Nephron (organoid): Measurements from ENCODE around the gene USP35.

ENCODE experiments used
- H3K27ac Mint-ChIP-seq, 3 experiments: 2 replicates each; pipeline ENCODE4 v1.8.0; 2020; ENCODE audit warnings: mixed read lengths in 3 of 3, mild to moderate bottlenecking in 2 of 3, moderate library complexity in 1 of 3
- H3K27me3 Mint-ChIP-seq: 2 replicates; pipeline ENCODE4 v1.8.0; 2021; ENCODE audit warnings: low read depth, mild to moderate bottlenecking, moderate library complexity, mixed read lengths
- H3K36me3 Mint-ChIP-seq: 2 replicates; pipeline ENCODE4 v1.8.0; 2020; ENCODE audit warnings: low read depth, mixed read lengths
- H3K4me1 Mint-ChIP-seq: 2 replicates; pipeline ENCODE4 v1.8.0; 2020; ENCODE audit warnings: mixed read lengths
- H3K4me3 Mint-ChIP-seq, 3 experiments: 2 replicates each; pipeline ENCODE4 v1.8.0; 2020; ENCODE audit warnings: mild to moderate bottlenecking in 3 of 3, mixed read lengths in 3 of 3, moderate library complexity in 2 of 3
- H3K9me3 Mint-ChIP-seq: 2 replicates; pipeline ENCODE4 v1.8.0; 2020; ENCODE audit warnings: mixed read lengths
- TF ChIP-seq, protein P1 (sequence below), 3 experiments: fragments of 200-600 bp; sonication (generic); IDR thresholded peaks; one replicate each; pipeline ENCODE4 v1.5.0; 2021; ENCODE audit warnings: antibody characterized with exemption in 3 of 3; ENCODE audit not compliant: unreplicated experiment in 3 of 3

Gene USP35

DNA sequence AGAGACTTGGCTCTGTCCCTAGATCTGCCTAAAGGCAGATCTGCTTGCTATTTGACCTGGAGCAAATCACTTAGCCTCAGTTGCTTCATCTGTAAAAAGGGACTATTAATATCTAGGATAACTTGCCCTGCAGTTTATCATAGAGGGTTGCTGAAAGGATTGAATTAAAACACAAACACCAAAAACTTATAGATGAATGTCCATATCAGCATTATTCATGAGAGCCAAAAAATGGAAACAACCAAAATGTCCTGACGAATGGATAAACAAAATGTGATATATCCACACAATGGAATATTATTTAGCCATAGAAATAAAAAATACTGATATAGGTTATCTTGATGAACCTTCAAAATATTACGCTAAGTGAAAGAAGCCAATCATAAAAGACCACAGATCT, 67.2 kb downstream of the USP35 start:
- Mint-ChIP-seq H3K4me1 (peaks cover 74% of the 10 kb centered on the region), H3K27me3 (no peaks in the 10 kb centered on the region), H3K9me3 (no peaks in the 10 kb centered on the region), H3K36me3 (no peaks in the 10 kb centered on the region), H3K27ac (peak overlapping the region in 2 of 3 experiments; percentile 82 to 83), H3K4me3 (no peak overlapping the region)
- TF ChIP-seq, protein P1, sequence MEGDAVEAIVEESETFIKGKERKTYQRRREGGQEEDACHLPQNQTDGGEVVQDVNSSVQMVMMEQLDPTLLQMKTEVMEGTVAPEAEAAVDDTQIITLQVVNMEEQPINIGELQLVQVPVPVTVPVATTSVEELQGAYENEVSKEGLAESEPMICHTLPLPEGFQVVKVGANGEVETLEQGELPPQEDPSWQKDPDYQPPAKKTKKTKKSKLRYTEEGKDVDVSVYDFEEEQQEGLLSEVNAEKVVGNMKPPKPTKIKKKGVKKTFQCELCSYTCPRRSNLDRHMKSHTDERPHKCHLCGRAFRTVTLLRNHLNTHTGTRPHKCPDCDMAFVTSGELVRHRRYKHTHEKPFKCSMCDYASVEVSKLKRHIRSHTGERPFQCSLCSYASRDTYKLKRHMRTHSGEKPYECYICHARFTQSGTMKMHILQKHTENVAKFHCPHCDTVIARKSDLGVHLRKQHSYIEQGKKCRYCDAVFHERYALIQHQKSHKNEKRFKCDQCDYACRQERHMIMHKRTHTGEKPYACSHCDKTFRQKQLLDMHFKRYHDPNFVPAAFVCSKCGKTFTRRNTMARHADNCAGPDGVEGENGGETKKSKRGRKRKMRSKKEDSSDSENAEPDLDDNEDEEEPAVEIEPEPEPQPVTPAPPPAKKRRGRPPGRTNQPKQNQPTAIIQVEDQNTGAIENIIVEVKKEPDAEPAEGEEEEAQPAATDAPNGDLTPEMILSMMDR (IDR thresholded peaks at IDR 0.05; ENCODE audit: unreplicated experiment in 3 of 3), result no peak

DNA sequence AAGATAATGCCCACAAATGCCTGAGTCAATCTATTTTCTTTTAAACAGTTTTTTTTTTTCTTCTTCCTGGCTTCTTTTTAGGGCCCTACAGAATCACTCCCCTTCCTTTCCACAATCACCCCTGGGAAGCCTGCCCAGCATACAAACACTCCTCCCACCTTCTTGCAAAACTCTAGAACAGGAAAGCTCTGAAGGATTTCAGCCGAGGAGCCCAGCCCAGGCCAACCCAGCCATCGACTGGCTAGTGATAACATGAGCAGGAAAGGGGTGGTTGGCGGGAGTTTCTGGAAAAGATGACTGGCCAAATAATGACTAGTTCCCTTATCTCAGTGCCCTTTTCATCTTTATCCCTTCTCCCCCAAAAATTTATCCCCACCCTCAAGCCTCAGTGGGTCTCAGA, 68.2 kb downstream of the USP35 start:
- TF ChIP-seq, protein P1 (IDR thresholded peaks at IDR 0.05; ENCODE audit: unreplicated experiment in 3 of 3), result no peak
- Mint-ChIP-seq H3K27ac (peak overlapping the region in 2 of 3 experiments; percentile 82 to 83), H3K9me3 (no peaks in the 10 kb centered on the region), H3K27me3 (no peaks in the 10 kb centered on the region), H3K4me3 (no peak overlapping the region), H3K36me3 (no peaks in the 10 kb centered on the region), H3K4me1 (peaks cover 74% of the 10 kb centered on the region)

DNA sequence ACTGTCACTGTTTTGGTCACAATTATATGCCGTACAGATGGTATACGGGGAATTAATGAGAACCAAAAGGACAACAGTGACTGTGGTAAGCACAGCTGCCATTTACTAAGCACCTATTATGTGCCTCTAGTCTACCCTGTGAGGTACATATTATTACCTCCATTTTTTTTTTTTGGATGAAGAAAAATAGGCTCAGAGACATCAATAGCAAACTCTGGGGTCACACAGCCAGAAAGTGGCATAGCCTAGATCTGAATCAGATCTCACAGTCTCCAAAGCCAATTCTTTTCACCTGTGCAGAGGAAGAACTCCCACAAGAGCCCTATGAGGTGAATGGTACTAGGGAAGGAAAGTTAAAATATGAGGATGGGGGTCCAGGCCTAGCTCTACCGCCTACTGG, 68.9 kb downstream of the USP35 start:
- Mint-ChIP-seq H3K9me3 (no peaks in the 10 kb centered on the region), H3K4me3 (no peak overlapping the region), H3K4me1 (peaks cover 74% of the 10 kb centered on the region), H3K27ac (peak overlapping the region in 2 of 3 experiments; percentile 82 to 83), H3K36me3 (no peaks in the 10 kb centered on the region), H3K27me3 (no peaks in the 10 kb centered on the region)
- TF ChIP-seq, protein P1 (IDR thresholded peaks at IDR 0.05; ENCODE audit: unreplicated experiment in 3 of 3), result no peak

DNA sequence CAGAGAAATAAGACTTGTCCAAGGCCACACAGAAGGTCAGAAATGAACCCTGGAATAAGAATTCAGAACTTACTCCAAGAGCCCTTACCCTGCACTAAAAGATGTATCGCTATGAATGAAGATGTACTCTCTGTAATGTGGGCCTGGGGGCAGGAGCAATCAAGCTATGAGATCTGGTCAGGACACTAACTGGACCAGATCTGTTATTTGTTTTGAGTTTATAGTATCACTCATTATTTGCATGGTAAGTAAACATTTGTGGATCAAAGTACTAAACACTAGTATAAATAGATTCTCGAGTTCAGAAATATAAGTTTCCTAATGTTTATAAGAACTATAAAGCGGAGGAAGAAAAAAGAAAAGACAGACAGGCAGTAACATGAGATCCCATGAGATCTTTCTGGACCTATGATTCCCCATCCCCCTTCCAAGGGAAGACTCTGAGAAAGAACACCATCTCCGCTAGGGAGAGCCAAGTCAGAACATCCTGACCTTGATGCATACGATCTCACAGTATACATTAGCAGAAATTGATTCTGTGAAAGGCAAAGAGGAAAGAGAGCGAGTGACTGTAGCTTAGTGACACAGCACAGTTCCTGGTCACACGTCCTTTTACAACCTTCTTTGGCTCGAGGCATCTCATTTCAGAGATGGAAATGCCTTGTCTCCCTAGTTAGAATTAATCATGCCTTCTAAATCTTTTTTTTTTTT, 71.2 kb downstream of the USP35 start:
- H3K4me1 Mint-ChIP-seq, result peaks cover 75% of the 10 kb centered on the region
- H3K9me3 Mint-ChIP-seq, result no peaks in the 10 kb centered on the region
- no peaks in the 10 kb centered on the region for H3K27me3 Mint-ChIP-seq
- TF ChIP-seq, protein P1 (IDR thresholded peaks at IDR 0.05; ENCODE audit: unreplicated experiment in 3 of 3), result no peak
- peak overlapping the region in 1 of 3 experiments; percentile 26 for H3K4me3 Mint-ChIP-seq
- no peaks in the 10 kb centered on the region for H3K36me3 Mint-ChIP-seq
- peak overlapping the region; percentile 63 to 98 (median 88) for H3K27ac Mint-ChIP-seq

DNA sequence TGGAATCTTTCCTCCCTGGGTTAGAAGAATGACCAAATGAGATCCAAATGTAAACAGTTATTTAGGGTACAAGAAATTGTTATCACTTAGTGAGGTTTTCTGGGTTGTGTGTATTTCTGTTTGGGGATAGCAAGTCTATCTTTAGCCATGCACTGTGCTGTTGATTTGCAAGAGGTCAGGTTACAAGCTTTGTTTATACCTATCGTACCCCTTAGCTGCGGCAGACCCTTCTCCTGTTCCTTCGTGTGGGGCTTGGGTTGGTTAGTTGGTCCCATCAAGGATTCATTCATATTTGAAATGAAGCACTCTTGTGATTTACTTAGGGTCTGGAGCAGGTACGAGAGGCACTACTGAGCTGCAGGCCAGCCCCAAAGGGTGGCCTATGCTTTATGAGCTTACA, 72.6 kb downstream of the USP35 start:
- Mint-ChIP-seq H3K36me3 (no peaks in the 10 kb centered on the region), H3K4me3 (peak overlapping the region in 2 of 3 experiments; percentile 13 to 22), H3K9me3 (no peaks in the 10 kb centered on the region), H3K4me1 (peaks cover 81% of the 10 kb centered on the region), H3K27me3 (no peaks in the 10 kb centered on the region), H3K27ac (peak overlapping the region in 2 of 3 experiments; percentile 84 to 98)
- TF ChIP-seq, protein P1 (IDR thresholded peaks at IDR 0.05; ENCODE audit: unreplicated experiment in 3 of 3), result no peak

DNA sequence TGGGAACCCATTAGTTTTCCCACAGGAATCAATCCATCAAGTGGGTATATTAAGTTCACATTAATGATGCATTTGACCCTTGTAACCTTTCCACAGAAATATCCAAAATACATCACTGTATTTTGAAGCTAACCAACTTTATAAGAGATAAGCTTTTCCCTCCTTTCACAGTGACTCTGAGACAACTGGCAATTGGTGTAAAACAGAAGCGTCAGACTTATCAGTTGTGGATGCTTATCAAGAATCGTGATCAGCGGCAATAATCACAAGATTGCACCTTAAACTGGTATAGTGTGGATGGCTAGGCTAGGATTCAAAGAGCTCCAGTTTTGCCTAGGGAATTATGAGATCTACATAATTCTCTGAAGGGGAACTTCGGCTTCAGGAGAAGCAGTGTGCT, 73.1 kb downstream of the USP35 start:
- H3K9me3 Mint-ChIP-seq, result no peaks in the 10 kb centered on the region
- H3K36me3 Mint-ChIP-seq, result no peaks in the 10 kb centered on the region
- peaks cover 81% of the 10 kb centered on the region for H3K4me1 Mint-ChIP-seq
- TF ChIP-seq, protein P1 (IDR thresholded peaks at IDR 0.05; ENCODE audit: unreplicated experiment in 3 of 3), result no peak
- no peaks in the 10 kb centered on the region for H3K27me3 Mint-ChIP-seq
- peak overlapping the region in 2 of 3 experiments; percentile 84 to 98 for H3K27ac Mint-ChIP-seq
- no peak overlapping the region for H3K4me3 Mint-ChIP-seq
